OCI-LY1 (cell line): ENCODE results near the gene KCTD13.

Experiments
- CTCF ChIP-seq: fragments of 200-600 bp; sonication (generic), shearing (Covaris generic); IDR thresholded peaks from 2 replicates; pipeline ENCODE4 v1.5.1; 2017; ENCODE audit warnings: mild to moderate bottlenecking, antibody characterized with exemption, low read length, moderate library complexity, mixed read lengths
- EZH2 ChIP-seq: fragments of 200-600 bp; sonication (generic), shearing (Covaris generic); IDR thresholded peaks from 2 replicates; pipeline ENCODE4 v1.8.0; 2017; ENCODE audit warnings: borderline replicate concordance, mixed run types, mild to moderate bottlenecking, antibody characterized with exemption, low read length, moderate library complexity, mixed read lengths

GRCh38 chr16:29873319-29873718 lies 52.7 kb downstream of the KCTD13 start:
- TF ChIP-seq EZH2, result no peak
- TF ChIP-seq CTCF, result no peak
